BJ (cell line): ENCODE measurements around the gene IL11. TPM values are rescaled to one million over a fixed set of nuclear protein-coding genes. Genes with fewer than 3 reads are reported as not detected.

Experiments used
- CTCF ChIA-PET: fragments of 350-600 bp; formaldehyde crosslinking; extraction: SDS; loops from one replicate; lab custom pipeline; 2021; ENCODE audit warnings: antibody characterized with exemption, inconsistent platforms; lab: Yijun Ruan, JAX
- POLR2A ChIA-PET: fragments of 300-600 bp; sonication (Branson Sonifier 250); formaldehyde crosslinking; extraction: SDS; loops from one replicate; lab custom pipeline; 2021; ENCODE audit warnings: antibody characterized with exemption; lab: Charles Lee
- DNase-seq: peaks from one replicate; pipeline ENCODE4 v3.0.0-alpha.2; 2011; ENCODE audit warnings: low read depth
- H3K27me3 ChIP-seq: 2 replicates; pipeline ENCODE4 v1.6.0; 2011; ENCODE audit warnings: low read length; ENCODE audit not compliant: control insufficient read depth, insufficient read depth
- H3K36me3 ChIP-seq: 2 replicates; pipeline ENCODE4 v1.5.1; 2011; ENCODE audit warnings: low read length; ENCODE audit not compliant: control insufficient read depth, insufficient read depth
- H3K4me3 ChIP-seq: 2 replicates; pipeline ENCODE4 v1.5.1; 2011; ENCODE audit warnings: low read depth, mild to moderate bottlenecking, control low read depth, low read length
- CTCF ChIP-seq: IDR thresholded peaks from 2 replicates; pipeline ENCODE4 v1.5.1; 2011; ENCODE audit warnings: low read depth, mild to moderate bottlenecking, control low read depth, inconsistent platforms, low read length, moderate library complexity; ENCODE audit not compliant: insufficient read depth
- polyA plus RNA-seq: library from polyadenylated mRNA; depleted of rRNA; stranded (reverse); fragments of >200 nt; gene quantifications from 2 replicates; pipeline ENCODE4 v1.2.3, GENCODE V29; 2011

The IL11 gene
- polyA plus RNA-seq, 1 experiment, result 16.4 TPM

GRCh38 chr19:55347442-55348009 lies 22.7 kb downstream of the IL11 start:
- H3K4me3 ChIP-seq, result no peak overlapping the region

GRCh38 chr19:55346725-55347441 lies 23.4 kb downstream of the IL11 start:
- Histone ChIP-seq H3K36me3 (peaks cover 16% of the 10 kb centered on the region), H3K27me3 (0 out of 2 replicates have a peak, but pooled peaks cover 1% of the 10 kb centered on the region), H3K4me3 (no peak overlapping the region)
- CTCF ChIA-PET, result no interaction called here
- no peak for TF ChIP-seq CTCF
- no peak for DNase-seq
- POLR2A ChIA-PET, result no interaction called here

More at GRCh38 chr19:55347442-55348009, 22.7 kb downstream of the IL11 start:
- no peak for TF ChIP-seq CTCF
- POLR2A ChIA-PET, result no interaction called here
- CTCF ChIA-PET, result no interaction called here
- Histone ChIP-seq H3K36me3 (peaks cover 14% of the 10 kb centered on the region), H3K27me3 (peaks cover 4% of the 10 kb centered on the region; the same call in 1 of the 2 replicates)
- DNase-seq, result no peak

GRCh38 chr19:55345818-55346724 lies 24.2 kb downstream of the IL11 start:
- CTCF ChIA-PET, result no interaction called here
- Histone ChIP-seq H3K36me3 (peaks cover 18% of the 10 kb centered on the region), H3K4me3 (no peak overlapping the region), H3K27me3 (no peaks in the 10 kb centered on the region)
- DNase-seq, result no peak
- POLR2A ChIA-PET, result no interaction called here
- no peak for TF ChIP-seq CTCF

- ChIA-PET CTCF (interaction anchor here (1.3 kb wide), 1 partner anchor 13 kb away, joined by 3 read pairs; no protein-coding TSS in a partner anchor), POLR2A (interaction anchor here (0.6 kb wide), 1 partner anchor 22 kb away, joined by 9 read pairs; no protein-coding TSS in a partner anchor)
- Histone ChIP-seq H3K4me3 (no peak overlapping the region), H3K27me3 (no peaks in the 10 kb centered on the region), H3K36me3 (peaks cover 18% of the 10 kb centered on the region)
- no peak for DNase-seq
- TF ChIP-seq CTCF, result no peak
Observed at GRCh38 chr19:55345101-55345817, 25.0 kb downstream of the IL11 start.
